Measurements from ENCODE around the gene MAP3K14.

GRCh38 chr17:45289301-45290268, 27.2 kb downstream of the MAP3K14 start:
- TF ChIP-seq CTCF (conservative IDR thresholded peaks at IDR 0.05) (no peak), EZH2 (IDR thresholded peaks at IDR 0.05; ENCODE audit: low read depth) (no peak)
